SK-N-SH (cell line): Measurements from ENCODE around the gene CNTNAP5. TPM values are rescaled to one million over a fixed set of nuclear protein-coding genes. Genes with fewer than 3 reads are reported as not detected.

Experiments
- CTCF ChIA-PET: fragments of 300-600, 350-600 bp; formaldehyde crosslinking; extraction: SDS; loops from one replicate; lab custom pipeline; 2021; lab: Yijun Ruan, JAX
- POLR2A ChIA-PET: fragments of 350-600 bp; sonication (Branson Sonifier 250); formaldehyde crosslinking; extraction: SDS; loops from one replicate; lab custom pipeline; 2020; ENCODE audit warnings: antibody characterized with exemption, inconsistent platforms; lab: Yijun Ruan, JAX
- DNase-seq: peaks from one replicate; pipeline ENCODE4 v3.0.0; 2012
- H2AFZ ChIP-seq: fragments of 200-600 bp; sonication (generic); 2 replicates; pipeline ENCODE4 v1.8.1; 2016; ENCODE audit warnings: antibody characterized with exemption, mild to moderate bottlenecking, low read depth
- H3F3A ChIP-seq: fragments of 200-600 bp; sonication (generic); replicated peaks from 2 replicates; pipeline ENCODE3; 2016; ENCODE audit warnings: antibody characterized with exemption, mild to moderate bottlenecking; ENCODE audit not compliant: insufficient read depth
- H3K27ac ChIP-seq, 2 experiments: fragments of 200-500 bp in 1 of 2; fragments of 200-600 bp in 1 of 2; sonication (Bioruptor generic) in 1 of 2; sonication (generic), shearing (Covaris generic) in 1 of 2; 2 replicates each; pipeline versions ENCODE4 v1.5.1 to v1.6.1; 2014 to 2016; ENCODE audit warnings: low read depth in 2 of 2, inconsistent platforms in 1 of 2, low read length in 1 of 2, mild to moderate bottlenecking in 1 of 2, mixed read lengths in 1 of 2
- H3K27me3 ChIP-seq: fragments of 200-600 bp; sonication (generic), shearing (Covaris generic); 2 replicates; pipeline ENCODE4 v1.6.1; 2016; ENCODE audit warnings: mixed run types; ENCODE audit not compliant: insufficient read depth
- H3K36me3 ChIP-seq, 2 experiments: fragments of 200-500 bp in 1 of 2; fragments of 200-600 bp in 1 of 2; sonication (Bioruptor generic) in 1 of 2; sonication (generic) in 1 of 2; replicated peaks in 1 of 2; 2 replicates each; pipeline versions ENCODE3 to v1.5.1; 2014 to 2016; ENCODE audit warnings: low read length in 1 of 2, mild to moderate bottlenecking in 1 of 2; ENCODE audit not compliant: insufficient read depth in 2 of 2, control insufficient read depth in 1 of 2
- H3K4me1 ChIP-seq, 2 experiments: fragments of 200-500 bp in 1 of 2; fragments of 200-600 bp in 1 of 2; sonication (Bioruptor generic) in 1 of 2; sonication (generic), shearing (Covaris generic) in 1 of 2; 2 replicates each; pipeline versions ENCODE4 v1.5.1 to v1.6.1; 2014 to 2016; ENCODE audit warnings: low read depth in 1 of 2, low read length in 1 of 2, mixed run types in 1 of 2; ENCODE audit not compliant: insufficient read depth in 2 of 2, control insufficient read depth in 1 of 2
- H3K4me2 ChIP-seq: fragments of 200-600 bp; sonication (generic), shearing (Covaris generic); 2 replicates; pipeline ENCODE4 v1.6.1; 2017; ENCODE audit warnings: mixed run types
- H3K4me3 ChIP-seq, 2 experiments: fragments of 200-500 bp in 1 of 2; fragments of 200-600 bp in 1 of 2; sonication (Bioruptor generic) in 1 of 2; sonication (generic), shearing (Covaris generic) in 1 of 2; 2 replicates each; pipeline versions ENCODE4 v1.5.1 to v1.8.1; 2014 to 2016; ENCODE audit warnings: low read depth in 2 of 2, inconsistent platforms in 1 of 2, low read length in 1 of 2, mild to moderate bottlenecking in 1 of 2, mixed read lengths in 1 of 2, moderate library complexity in 1 of 2
- H3K79me2 ChIP-seq: fragments of 200-600 bp; sonication (generic); 2 replicates; pipeline ENCODE4 v1.8.1; 2017; ENCODE audit warnings: mild to moderate bottlenecking; ENCODE audit not compliant: insufficient read depth
- H3K9ac ChIP-seq: fragments of 200-600 bp; sonication (generic); 2 replicates; pipeline ENCODE4 v1.6.1; 2017; ENCODE audit warnings: mixed run types
- H3K9me2 ChIP-seq: fragments of 200-600 bp; sonication (generic); 2 replicates; pipeline ENCODE4 v1.6.1; 2017; ENCODE audit warnings: mixed run types
- H3K9me3 ChIP-seq: fragments of 200-600 bp; sonication (generic); 2 replicates; pipeline ENCODE4 v1.6.1; 2017; ENCODE audit warnings: mixed run types, mild to moderate bottlenecking, moderate library complexity
- H4K20me1 ChIP-seq: fragments of 200-600 bp; sonication (generic); 2 replicates; pipeline ENCODE4 v1.6.1; 2017; ENCODE audit warnings: mild to moderate bottlenecking, mixed run types; ENCODE audit not compliant: insufficient read depth
- CHD2 ChIP-seq: fragments of 150-350 bp; IDR thresholded peaks from 2 replicates; pipeline ENCODE4 v1.6.1; 2018; ENCODE audit warnings: low read length; ENCODE audit not compliant: partially characterized antibody
- FOSL2 ChIP-seq: IDR thresholded peaks from 2 replicates; pipeline ENCODE4 v1.4.0; 2012; ENCODE audit warnings: low read depth, mild to moderate bottlenecking, moderate library complexity, borderline replicate concordance
- GATA2 ChIP-seq: sonication (generic); formaldehyde crosslinking; IDR thresholded peaks from 2 replicates; pipeline ENCODE4 v1.5.0; 2020; ENCODE audit warnings: mild to moderate bottlenecking, missing genetic modification reagents
- MEF2A ChIP-seq: IDR thresholded peaks from 2 replicates; pipeline ENCODE4 v1.4.0; 2012; ENCODE audit warnings: low read depth, borderline replicate concordance
- MXI1 ChIP-seq: IDR thresholded peaks from 2 replicates; pipeline ENCODE4 v1.6.1; 2012; ENCODE audit warnings: mild to moderate bottlenecking, low read depth, low read length, improper control_type of control experiment
- NRF1 ChIP-seq: IDR thresholded peaks from 2 replicates; pipeline ENCODE4 v1.6.1; 2012; ENCODE audit warnings: low read depth, mild to moderate bottlenecking, low read length
- RAD21 ChIP-seq: IDR thresholded peaks from 2 replicates; pipeline ENCODE4 v1.6.1; 2012; ENCODE audit warnings: mild to moderate bottlenecking, low read length
- RXRA ChIP-seq: IDR thresholded peaks from 2 replicates; pipeline ENCODE4 v1.4.0; 2012; ENCODE audit warnings: low read depth, mild to moderate bottlenecking, borderline replicate concordance
- SIN3A ChIP-seq: IDR thresholded peaks from 2 replicates; pipeline ENCODE4 v1.6.1; 2012; ENCODE audit warnings: low read depth, mild to moderate bottlenecking, low read length, moderate library complexity, borderline replicate concordance
- SMC3 ChIP-seq: IDR thresholded peaks from 2 replicates; pipeline ENCODE4 v1.6.1; 2012; ENCODE audit warnings: low read depth, low read length, improper control_type of control experiment
- WGBS: methylation state at CpG from one replicate; pipeline ENCODE4 v1.1.6; 2017; ENCODE audit warnings: low lambda C conversion rate; 5-methylcytosine and 5-hydroxymethylcytosine counted together
- polyA plus RNA-seq, 3 experiments: library from polyadenylated mRNA; depleted of rRNA; stranded (reverse); fragments of >200 nt; gene quantifications; 2 replicates each; pipeline ENCODE4 v1.2.3, GENCODE V29; 2012
- TF ChIP-seq, protein P1 (sequence below): fragments of 150-350 bp; IDR thresholded peaks from 2 replicates; pipeline ENCODE4 v1.6.1; 2016; ENCODE audit warnings: mild to moderate bottlenecking, low read depth, low read length
- TF ChIP-seq, protein P2 (sequence below): IDR thresholded peaks from 2 replicates; pipeline ENCODE4 v1.4.0; 2012; ENCODE audit warnings: low read depth, borderline replicate concordance
- TF ChIP-seq, protein P3 (sequence below): IDR thresholded peaks from 2 replicates; pipeline ENCODE4 v1.6.1; 2012; ENCODE audit warnings: mild to moderate bottlenecking, low read depth, low read length, moderate library complexity
- TF ChIP-seq, protein P4 (sequence below): IDR thresholded peaks from 2 replicates; pipeline ENCODE4 v1.4.0; 2012; ENCODE audit warnings: low read depth
- TF ChIP-seq, protein P5 (sequence below): fragments of 200-600 bp; sonication (generic); IDR thresholded peaks from 2 replicates; pipeline ENCODE4 v1.6.1; 2017; ENCODE audit warnings: antibody characterized with exemption, mild to moderate bottlenecking, moderate library complexity

The CNTNAP5 gene
- polyA plus RNA-seq, 1 of the 3 experiments (the other 2 are of a cell fraction) = 0.08 TPM

DNA sequence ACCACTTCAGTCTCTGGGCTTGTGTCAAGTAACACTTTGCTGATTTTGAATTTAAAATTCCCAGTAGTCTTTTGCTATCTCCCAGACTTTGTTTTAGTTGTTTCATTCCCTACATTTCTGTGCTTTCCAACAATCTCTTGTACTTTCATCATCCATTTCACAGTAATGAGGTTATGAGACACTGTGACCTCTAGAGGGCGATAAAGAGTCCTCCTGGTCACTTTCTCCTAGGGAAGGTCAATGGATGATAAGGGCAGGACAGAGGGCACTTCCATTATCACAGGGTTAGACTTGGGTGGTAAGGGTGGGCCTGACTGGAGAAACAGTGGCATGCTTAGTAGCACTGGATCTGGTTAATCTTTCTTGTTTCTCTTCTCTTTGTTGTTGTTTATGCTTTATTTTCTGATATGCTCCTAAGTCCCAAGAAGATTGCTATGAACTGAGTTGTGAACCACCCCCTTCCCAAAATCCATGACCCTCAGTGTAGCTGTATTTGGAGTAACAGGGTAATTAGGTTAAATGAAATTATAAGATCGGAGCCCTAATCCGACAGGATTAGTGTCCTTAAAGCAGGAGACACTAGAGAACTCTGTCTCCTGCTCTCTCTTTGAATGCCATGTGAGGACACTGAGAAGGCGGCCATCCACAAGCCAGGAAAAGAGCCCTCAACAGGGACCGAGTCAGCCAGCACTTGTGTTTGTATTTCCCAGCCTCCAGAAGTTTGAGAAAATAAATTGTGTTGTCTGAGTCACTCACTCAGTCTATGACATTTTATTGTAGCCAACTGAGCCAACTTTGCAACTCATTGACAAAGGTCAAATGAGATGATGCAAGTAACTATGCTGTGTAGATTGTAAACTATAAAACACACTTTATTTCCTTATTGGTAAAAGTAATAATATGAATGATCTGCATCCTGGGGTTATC lies 779.2 kb downstream of the CNTNAP5 start:
- H3K9me2 ChIP-seq = no peaks in the 10 kb centered on the region
- DNase-seq = peak; percentile 48

DNA sequence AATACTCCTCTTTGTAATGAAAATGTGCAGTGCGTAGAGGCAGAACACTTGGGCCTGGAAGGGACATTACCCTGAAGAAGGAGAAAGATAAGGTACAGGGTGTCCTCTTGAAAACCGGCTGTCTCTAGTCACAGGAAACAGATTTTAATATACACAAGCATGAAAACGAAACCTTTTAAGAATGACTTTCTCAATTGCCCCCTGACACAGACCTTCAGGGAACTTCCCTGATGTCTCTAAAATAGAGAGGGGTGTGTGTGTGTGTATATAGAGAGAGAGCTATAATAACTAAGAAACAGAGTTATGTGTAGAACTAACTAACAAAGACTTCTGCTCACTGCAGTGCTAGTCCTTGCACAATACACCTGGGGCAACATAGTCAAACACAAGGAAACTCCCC lies 780.0 kb downstream of the CNTNAP5 start:
- Histone ChIP-seq H3K27me3 (no peaks in the 10 kb centered on the region), H3K9me2 (no peaks in the 10 kb centered on the region), H3K4me1 (no peaks in the 10 kb centered on the region), H3K4me2 (no peak overlapping the region), H2AFZ (no peak overlapping the region), H3F3A (no peaks in the 10 kb centered on the region), H3K9me3 (no peaks in the 10 kb centered on the region), H3K4me3 (no peak overlapping the region), H3K36me3 (no peaks in the 10 kb centered on the region), H3K79me2 (no peaks in the 10 kb centered on the region), H3K9ac (no peak overlapping the region), H3K27ac (no peak overlapping the region), H4K20me1 (no peaks in the 10 kb centered on the region)
- no peak for DNase-seq
- 27% methylated on average over 3 of the region's 3 CpGs for WGBS
- ChIA-PET POLR2A (no interaction called here), CTCF (interaction anchor here (0.5 kb wide), 1 partner anchor 203 kb away, joined by 3 read pairs; no protein-coding TSS in a partner anchor)
- TF ChIP-seq FOSL2 (no peak), MXI1 (no peak), RXRA (no peak), CHD2 (no peak), GATA2 (CRISPR knock-in tag) (no peak), RAD21 (no peak), MEF2A (no peak), NRF1 (no peak)
- TF ChIP-seq, protein P1, sequence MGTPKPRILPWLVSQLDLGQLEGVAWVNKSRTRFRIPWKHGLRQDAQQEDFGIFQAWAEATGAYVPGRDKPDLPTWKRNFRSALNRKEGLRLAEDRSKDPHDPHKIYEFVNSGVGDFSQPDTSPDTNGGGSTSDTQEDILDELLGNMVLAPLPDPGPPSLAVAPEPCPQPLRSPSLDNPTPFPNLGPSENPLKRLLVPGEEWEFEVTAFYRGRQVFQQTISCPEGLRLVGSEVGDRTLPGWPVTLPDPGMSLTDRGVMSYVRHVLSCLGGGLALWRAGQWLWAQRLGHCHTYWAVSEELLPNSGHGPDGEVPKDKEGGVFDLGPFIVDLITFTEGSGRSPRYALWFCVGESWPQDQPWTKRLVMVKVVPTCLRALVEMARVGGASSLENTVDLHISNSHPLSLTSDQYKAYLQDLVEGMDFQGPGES = no peak
- TF ChIP-seq, protein P2, sequence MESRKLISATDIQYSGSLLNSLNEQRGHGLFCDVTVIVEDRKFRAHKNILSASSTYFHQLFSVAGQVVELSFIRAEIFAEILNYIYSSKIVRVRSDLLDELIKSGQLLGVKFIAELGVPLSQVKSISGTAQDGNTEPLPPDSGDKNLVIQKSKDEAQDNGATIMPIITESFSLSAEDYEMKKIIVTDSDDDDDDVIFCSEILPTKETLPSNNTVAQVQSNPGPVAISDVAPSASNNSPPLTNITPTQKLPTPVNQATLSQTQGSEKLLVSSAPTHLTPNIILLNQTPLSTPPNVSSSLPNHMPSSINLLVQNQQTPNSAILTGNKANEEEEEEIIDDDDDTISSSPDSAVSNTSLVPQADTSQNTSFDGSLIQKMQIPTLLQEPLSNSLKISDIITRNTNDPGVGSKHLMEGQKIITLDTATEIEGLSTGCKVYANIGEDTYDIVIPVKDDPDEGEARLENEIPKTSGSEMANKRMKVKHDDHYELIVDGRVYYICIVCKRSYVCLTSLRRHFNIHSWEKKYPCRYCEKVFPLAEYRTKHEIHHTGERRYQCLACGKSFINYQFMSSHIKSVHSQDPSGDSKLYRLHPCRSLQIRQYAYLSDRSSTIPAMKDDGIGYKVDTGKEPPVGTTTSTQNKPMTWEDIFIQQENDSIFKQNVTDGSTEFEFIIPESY = no peak
- TF ChIP-seq, protein P3, sequence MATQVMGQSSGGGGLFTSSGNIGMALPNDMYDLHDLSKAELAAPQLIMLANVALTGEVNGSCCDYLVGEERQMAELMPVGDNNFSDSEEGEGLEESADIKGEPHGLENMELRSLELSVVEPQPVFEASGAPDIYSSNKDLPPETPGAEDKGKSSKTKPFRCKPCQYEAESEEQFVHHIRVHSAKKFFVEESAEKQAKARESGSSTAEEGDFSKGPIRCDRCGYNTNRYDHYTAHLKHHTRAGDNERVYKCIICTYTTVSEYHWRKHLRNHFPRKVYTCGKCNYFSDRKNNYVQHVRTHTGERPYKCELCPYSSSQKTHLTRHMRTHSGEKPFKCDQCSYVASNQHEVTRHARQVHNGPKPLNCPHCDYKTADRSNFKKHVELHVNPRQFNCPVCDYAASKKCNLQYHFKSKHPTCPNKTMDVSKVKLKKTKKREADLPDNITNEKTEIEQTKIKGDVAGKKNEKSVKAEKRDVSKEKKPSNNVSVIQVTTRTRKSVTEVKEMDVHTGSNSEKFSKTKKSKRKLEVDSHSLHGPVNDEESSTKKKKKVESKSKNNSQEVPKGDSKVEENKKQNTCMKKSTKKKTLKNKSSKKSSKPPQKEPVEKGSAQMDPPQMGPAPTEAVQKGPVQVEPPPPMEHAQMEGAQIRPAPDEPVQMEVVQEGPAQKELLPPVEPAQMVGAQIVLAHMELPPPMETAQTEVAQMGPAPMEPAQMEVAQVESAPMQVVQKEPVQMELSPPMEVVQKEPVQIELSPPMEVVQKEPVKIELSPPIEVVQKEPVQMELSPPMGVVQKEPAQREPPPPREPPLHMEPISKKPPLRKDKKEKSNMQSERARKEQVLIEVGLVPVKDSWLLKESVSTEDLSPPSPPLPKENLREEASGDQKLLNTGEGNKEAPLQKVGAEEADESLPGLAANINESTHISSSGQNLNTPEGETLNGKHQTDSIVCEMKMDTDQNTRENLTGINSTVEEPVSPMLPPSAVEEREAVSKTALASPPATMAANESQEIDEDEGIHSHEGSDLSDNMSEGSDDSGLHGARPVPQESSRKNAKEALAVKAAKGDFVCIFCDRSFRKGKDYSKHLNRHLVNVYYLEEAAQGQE = no peak
- TF ChIP-seq, protein P4, sequence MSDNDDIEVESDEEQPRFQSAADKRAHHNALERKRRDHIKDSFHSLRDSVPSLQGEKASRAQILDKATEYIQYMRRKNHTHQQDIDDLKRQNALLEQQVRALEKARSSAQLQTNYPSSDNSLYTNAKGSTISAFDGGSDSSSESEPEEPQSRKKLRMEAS = no peak

More for the DNA sequence above, 779.2 kb downstream of the CNTNAP5 start:
- no peak overlapping the region for H3K4me2 ChIP-seq
- H3K27ac ChIP-seq = no peak overlapping the region
- no peaks in the 10 kb centered on the region for H4K20me1 ChIP-seq
- no peaks in the 10 kb centered on the region for H3K9me3 ChIP-seq
- no peak overlapping the region for H2AFZ ChIP-seq
- H3K4me3 ChIP-seq = peak overlapping the region in 1 of 2 experiments; percentile 48; a peak in 1 of 4 replicates
- no peaks in the 10 kb centered on the region for H3K36me3 ChIP-seq
- H3K9ac ChIP-seq = no peak overlapping the region
- 17% methylated on average over 5 of the region's 5 CpGs for WGBS
- H3F3A ChIP-seq = no peaks in the 10 kb centered on the region
- H3K4me1 ChIP-seq = no peaks in the 10 kb centered on the region
- TF ChIP-seq SMC3 (peak; percentile 27; the same call in 1 of the 2 replicates), SIN3A (no peak), RAD21 (peak; percentile 65)
- TF ChIP-seq, protein P5, sequence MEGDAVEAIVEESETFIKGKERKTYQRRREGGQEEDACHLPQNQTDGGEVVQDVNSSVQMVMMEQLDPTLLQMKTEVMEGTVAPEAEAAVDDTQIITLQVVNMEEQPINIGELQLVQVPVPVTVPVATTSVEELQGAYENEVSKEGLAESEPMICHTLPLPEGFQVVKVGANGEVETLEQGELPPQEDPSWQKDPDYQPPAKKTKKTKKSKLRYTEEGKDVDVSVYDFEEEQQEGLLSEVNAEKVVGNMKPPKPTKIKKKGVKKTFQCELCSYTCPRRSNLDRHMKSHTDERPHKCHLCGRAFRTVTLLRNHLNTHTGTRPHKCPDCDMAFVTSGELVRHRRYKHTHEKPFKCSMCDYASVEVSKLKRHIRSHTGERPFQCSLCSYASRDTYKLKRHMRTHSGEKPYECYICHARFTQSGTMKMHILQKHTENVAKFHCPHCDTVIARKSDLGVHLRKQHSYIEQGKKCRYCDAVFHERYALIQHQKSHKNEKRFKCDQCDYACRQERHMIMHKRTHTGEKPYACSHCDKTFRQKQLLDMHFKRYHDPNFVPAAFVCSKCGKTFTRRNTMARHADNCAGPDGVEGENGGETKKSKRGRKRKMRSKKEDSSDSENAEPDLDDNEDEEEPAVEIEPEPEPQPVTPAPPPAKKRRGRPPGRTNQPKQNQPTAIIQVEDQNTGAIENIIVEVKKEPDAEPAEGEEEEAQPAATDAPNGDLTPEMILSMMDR = peak; percentile 59
- H3K27me3 ChIP-seq = no peaks in the 10 kb centered on the region
- H3K79me2 ChIP-seq = no peaks in the 10 kb centered on the region
- CTCF ChIA-PET = interaction anchor here (1.0 kb wide), 1 partner anchor 14 kb away, joined by 3 read pairs; no protein-coding TSS in a partner anchor
- POLR2A ChIA-PET = no interaction called here
